HG02981 (cell line): ENCODE data around the gene PLIN5.

Source experiments
- ATAC-seq: cut with Tn5 transposase; IDR thresholded peaks from one replicate; pipeline ENCODE4 v1.9.1; 2021; ENCODE audit warnings: mild to moderate bottlenecking, moderate library complexity; ENCODE audit not compliant: unreplicated experiment

Gene PLIN5

GRCh38 chr19:4507804-4508203 lies 27.2 kb downstream of the PLIN5 start:
- ATAC-seq: no peak

DNA sequence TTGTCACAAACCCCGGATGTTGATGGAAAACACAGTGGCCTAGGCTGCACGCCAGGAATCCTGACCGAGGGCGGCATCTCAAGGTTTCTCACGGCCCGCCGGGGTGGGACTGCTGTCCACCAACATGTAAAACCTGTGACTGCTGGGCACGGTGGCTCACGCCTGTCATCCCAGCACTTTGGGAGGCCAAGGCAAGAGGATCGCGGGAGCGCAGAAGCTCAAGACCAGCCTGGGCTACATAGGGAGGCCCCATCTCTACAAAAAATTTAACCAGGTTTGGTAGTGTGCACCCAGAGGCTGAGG lies 27.9 kb downstream of the PLIN5 start:
- no peak for ATAC-seq

GRCh38 chr19:4506449-4507149 lies 28.4 kb downstream of the PLIN5 start:
- no peak for ATAC-seq

DNA sequence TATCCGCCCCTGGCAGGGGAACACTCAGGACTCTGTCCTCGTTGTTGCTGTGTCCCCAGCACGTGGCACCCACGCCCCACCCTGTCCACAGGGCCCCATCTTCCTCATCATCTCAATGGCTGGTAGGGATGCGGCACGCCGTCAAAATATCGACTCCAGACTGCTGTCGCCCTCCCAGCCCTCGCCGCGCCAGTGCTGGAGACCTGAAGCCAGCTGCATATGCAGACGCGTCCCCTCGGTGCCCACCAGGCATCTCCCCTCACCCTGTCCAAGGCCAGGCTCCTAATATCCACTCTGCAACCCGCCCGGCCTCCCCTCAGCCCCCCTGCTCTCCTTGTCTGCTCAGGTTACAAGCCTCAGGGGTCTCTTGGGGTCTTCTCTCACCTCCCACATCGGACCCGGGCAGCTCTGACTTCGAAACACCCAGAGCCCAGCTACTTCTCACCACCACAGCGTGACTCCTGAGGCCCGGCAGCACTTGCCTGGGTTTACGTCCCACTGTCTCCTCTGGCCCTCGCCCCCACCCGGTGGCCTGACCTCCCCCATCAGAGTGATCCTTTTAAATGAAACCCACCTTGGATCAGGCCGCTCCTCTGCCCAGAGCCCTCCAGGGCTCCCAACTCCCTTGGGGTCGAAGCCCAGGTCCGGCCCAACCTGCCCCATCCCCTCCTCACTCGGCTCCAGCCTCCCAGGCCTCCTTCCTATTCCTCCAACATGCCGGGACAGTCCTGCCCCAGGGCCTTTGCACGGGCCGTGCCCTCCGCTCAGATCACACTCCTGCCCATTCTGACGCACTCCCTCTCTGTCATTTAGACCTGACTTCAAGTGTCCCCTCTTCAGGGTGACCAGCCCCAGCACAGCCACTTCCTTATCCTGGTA lies 29.2 kb downstream of the PLIN5 start:
- ATAC-seq: no peak

DNA sequence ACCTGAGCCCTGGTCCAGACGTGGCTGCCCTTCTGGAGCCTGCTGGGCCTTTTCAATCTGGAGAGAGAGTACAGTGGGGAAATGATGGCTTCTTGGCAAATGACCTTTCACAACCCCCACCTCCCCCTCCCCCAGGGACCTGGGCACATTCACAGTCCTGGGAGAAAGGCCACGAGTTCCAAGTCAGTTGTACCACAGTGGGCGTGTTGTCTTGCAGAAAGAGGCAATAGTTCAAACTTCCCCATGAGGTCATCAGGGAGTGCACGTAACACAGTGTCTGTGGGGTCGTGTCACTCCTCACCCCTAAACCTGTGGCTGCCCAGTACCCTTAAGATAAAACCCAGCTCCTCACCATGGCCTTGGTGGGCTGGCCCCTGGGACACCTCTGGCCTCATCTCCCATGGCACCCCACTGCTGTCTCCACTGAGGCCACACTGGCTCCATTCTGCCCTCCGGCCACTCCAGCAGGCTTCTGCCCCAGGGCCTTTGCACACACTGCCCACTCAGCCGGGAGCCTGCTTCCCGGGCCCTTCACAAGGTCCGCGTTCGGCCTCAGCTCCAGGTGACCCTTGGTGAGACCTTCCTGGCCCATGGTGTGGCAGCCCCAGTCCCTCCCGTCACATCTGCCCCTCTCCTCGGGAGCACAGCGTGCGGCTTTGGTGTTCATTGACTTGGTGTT lies 30.0 kb downstream of the PLIN5 start:
- no peak for ATAC-seq

GRCh38 chr19:4504297-4504701 lies 30.7 kb downstream of the PLIN5 start:
- ATAC-seq: no peak

DNA sequence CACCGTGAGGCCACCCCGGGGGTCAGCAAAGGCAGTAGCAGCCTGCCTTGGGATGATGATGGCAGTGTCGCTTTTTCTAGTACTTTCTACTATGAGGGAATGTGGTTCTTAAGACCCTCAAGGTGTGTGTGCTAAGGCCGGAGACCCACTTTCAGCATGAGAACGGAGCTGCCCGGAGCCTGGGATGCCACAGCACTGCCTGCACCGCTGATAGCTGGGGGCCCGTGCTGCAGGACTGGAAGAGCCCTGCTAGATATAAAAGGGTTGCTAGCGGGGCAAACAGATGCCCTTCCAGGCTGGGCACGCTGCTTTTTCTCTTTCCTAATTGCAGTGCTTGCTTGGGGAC lies 31.2 kb downstream of the PLIN5 start:
- no peak for ATAC-seq

DNA sequence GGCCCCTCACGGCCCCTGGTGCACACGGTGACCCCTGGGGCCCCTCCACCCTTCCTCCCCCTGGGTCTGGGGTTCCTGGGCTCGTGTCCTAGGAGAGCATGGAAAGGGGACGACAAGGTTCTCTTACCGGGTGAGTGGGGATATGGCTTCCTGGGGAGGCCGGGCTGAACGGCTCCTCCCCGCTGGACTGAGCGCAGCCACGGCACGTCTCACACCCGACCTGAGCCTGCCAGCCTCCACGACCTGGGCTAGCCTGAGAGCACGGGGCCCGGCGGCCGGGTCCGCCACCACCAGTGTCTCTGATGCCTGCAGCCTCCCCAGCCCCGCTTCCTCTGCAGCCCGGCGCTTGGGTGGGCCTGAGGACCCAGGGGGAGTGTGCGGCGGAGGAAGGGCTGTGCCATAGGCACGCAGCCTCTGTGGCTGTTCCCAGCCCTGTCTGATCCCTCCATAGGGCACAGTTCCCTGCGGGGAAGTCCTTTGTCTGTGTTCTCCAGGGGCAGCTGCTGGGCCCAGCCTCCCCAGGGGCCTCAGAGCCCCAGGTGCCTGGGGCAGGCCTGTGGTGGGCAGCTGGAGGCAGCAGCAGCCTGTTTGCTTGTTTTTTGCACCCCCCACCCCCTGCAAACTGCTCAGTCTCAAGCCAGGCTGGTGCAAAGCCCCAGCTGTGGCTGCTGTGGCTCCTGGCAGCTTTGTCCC lies 31.7 kb downstream of the PLIN5 start:
- ATAC-seq: no peak

- no peak for ATAC-seq
Measured at GRCh38 chr19:4502282-4503131, 32.5 kb downstream of the PLIN5 start.

DNA sequence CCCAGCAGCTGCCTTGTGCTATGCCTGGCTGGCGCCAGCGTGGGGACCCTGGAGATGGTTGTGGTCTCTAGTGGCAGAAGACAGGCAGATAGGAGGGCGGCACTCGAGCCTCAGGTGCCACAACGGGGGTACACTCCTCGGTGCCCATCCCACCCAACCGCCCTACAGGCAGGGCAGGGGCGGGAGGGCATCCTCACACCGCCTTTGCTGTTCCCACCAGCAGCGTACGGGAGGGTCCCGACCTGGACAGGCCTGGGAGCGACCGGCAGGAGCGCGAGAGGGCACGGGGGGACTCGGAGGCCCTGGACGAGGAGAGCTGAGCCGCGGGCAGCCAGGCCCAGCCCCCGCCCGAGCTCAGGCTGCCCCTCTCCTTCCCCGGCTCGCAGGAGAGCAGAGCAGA lies 33.3 kb downstream of the PLIN5 start:
- ATAC-seq: no peak

GRCh38 chr19:4500841-4501591 lies 34.0 kb downstream of the PLIN5 start:
- ATAC-seq: no peak

DNA sequence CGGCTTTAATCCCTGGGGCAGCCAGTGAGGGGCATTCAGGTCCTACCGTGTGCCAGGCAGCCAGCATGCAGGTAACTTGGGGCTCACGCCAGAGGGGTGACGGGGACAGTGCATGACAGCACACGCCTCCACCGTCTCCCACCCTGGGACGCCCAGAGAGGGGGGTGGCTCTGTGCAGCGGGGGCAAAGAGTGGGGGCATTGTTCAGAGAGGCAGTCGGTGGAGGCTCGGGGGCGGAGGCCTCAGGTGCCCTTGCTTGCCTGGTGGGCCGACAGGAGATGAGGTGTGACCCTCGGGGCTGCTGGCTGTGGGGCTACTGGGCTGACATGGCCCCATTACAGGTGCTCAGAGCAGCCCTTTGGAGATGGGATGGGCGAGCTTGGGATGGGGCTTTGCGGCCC lies 35.2 kb downstream of the PLIN5 start:
- ATAC-seq: no peak

- no peak for ATAC-seq
Measured at GRCh38 chr19:4499318-4499717, 35.7 kb downstream of the PLIN5 start.

DNA sequence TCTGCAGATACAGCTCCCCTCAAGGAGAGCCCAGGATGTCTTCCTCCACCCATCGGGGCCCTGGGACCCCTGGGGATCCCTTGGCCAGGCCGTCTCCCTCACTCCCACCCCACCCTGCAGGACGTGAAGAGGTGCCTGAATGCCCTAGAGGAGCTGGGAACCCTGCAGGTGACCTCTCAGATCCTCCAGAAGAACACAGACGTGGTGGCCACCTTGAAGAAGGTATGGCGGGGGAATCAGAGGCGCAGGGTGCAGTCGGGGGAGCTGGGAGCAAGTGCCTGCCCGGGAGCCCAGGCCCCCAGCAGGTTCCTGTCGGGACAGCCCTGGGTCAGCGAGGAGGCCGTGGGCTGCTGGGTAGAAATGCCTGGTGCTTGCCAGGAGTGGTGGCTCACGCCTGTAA lies 36.3 kb downstream of the PLIN5 start:
- ATAC-seq: no peak

DNA sequence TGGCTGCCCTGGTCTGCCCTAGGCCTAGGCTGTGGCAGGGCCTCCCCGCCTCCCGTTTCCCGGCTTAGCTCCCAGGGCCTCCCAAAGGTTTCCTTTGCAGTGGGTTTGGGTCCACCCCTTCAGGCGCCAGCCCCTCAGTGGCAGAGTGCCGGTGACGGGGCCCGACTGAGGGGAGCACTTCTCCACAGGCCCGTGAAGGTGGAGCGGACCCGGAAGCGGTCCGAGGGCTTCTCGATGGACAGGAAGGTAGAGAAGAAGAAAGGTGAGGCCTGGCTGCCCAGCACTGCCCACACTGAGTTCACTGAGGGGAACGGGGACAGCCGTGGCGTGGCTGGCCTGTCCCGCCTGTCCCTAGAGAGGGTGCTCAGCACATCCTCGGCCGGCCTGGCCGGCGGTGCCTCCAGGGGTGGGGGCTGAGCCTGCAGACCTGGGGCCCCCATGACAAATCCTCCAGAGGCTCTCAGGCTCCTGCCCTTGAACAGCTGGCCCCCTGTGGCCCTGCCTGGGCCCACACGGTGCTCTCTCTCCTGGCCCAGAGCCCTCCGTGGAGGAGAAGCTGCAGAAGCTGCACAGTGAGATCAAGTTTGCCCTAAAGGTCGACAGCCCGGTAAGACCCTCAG lies 37.1 kb downstream of the PLIN5 start:
- no peak for ATAC-seq

GRCh38 chr19:4496304-4496703 lies 38.7 kb downstream of the PLIN5 start:
- no peak for ATAC-seq

GRCh38 chr19:4495471-4495870 lies 39.6 kb downstream of the PLIN5 start:
- no peak for ATAC-seq

GRCh38 chr19:4494691-4495064 lies 40.3 kb downstream of the PLIN5 start:
- no peak for ATAC-seq

- ATAC-seq: no peak
Measured at GRCh38 chr19:4493929-4494690, 40.9 kb downstream of the PLIN5 start.
